A549 (cell line): ENCODE results near the gene S100B. TPM values are rescaled to one million over a fixed set of nuclear protein-coding genes. Genes with fewer than 3 reads are reported as not detected.

ENCODE experiments used
- ATAC-seq, 2 experiments: fragments of 200-7000 bp in 1 of 2; fragments of >200 bp in 1 of 2; cut with Nextera tagmentation in 1 of 2; cut with Tn5 transposase in 1 of 2; 3 replicates each; pipeline versions ENCODE4 v1.8.0 to v1.9.1; 2018 to 2020; ENCODE audit warnings: mild to moderate bottlenecking in 1 of 2, moderate library complexity in 1 of 2
- CTCF ChIA-PET: fragments of 300-600 bp; sonication (Branson Sonifier 250); formaldehyde crosslinking; extraction: SDS; loops from one replicate; lab custom pipeline; 2021; ENCODE audit warnings: antibody characterized with exemption, inconsistent platforms; lab: Yijun Ruan, JAX
- POLR2A ChIA-PET: fragments of 350-600 bp; formaldehyde crosslinking; extraction: SDS; loops from one replicate; lab custom pipeline; 2021; ENCODE audit warnings: antibody characterized with exemption, inconsistent platforms; lab: Yijun Ruan, JAX
- DNase-seq, 2 experiments: peaks; one replicate each; pipeline versions ENCODE4 v3.0.0 to v3.0.0-alpha.2; 2011 to 2016; ENCODE audit warnings: low read depth in 1 of 2, low spot score in 1 of 2
- FAIRE-seq: peaks from 2 replicates; lab custom pipeline; 2011; peaks lifted over from hg19 to GRCh38; lab: Jason Lieb, UNC
- H3K27ac ChIP-seq, 2 experiments: fragments of >200 bp; sonication (Bioruptor Twin); formaldehyde crosslinking; 3 replicates each; pipeline ENCODE4 v1.5.1; 2016 to 2017
- H3K4me1 ChIP-seq: fragments of >200 bp; sonication (Bioruptor Twin); formaldehyde crosslinking; 3 replicates; pipeline ENCODE4 v1.6.1; 2016
- H3K4me2 ChIP-seq: fragments of >200 bp; sonication (Bioruptor Twin); formaldehyde crosslinking; 3 replicates; pipeline ENCODE4 v1.6.1; 2016
- H3K4me3 ChIP-seq: fragments of >200 bp; sonication (Bioruptor Twin); formaldehyde crosslinking; 3 replicates; pipeline ENCODE4 v1.5.1; 2016
- H3K9me3 ChIP-seq: fragments of >200 bp; sonication (Bioruptor Twin); formaldehyde crosslinking; 3 replicates; pipeline ENCODE4 v1.6.1; 2016
- BHLHE40 ChIP-seq: IDR thresholded peaks from 2 replicates; pipeline ENCODE4 v1.6.1; 2012; ENCODE audit warnings: low read depth, low read length, inconsistent platforms
- CBX2 ChIP-seq: fragments of 200-600 bp; sonication (generic); IDR thresholded peaks from 2 replicates; pipeline ENCODE4 v1.6.1; 2016; ENCODE audit warnings: low read depth, mild to moderate bottlenecking, borderline replicate concordance
- EP300 ChIP-seq, 2 experiments: fragments of >200 bp; sonication (Bioruptor Twin); formaldehyde crosslinking; IDR thresholded peaks; 2 replicates in 1 of 2; 3 replicates in 1 of 2; pipeline ENCODE4 v1.6.1; 2016 to 2017
- FOSB ChIP-seq: fragments of 250-450 bp; sonication (Bioruptor Pico); IDR thresholded peaks from 2 replicates; pipeline ENCODE4 v1.5.0; 2020; ENCODE audit warnings: mild to moderate bottlenecking, moderate library complexity
- HDAC2 ChIP-seq: fragments of 200-600 bp; sonication (generic); IDR thresholded peaks from 2 replicates; pipeline ENCODE4 v1.6.1; 2016
- HOXB13 ChIP-seq: fragments of 250-450 bp; sonication (Bioruptor Pico); IDR thresholded peaks from 2 replicates; pipeline ENCODE4 v1.5.0; 2020; ENCODE audit warnings: low read depth, mild to moderate bottlenecking, moderate library complexity
- KDM5A ChIP-seq: fragments of 200-600 bp; sonication (generic); IDR thresholded peaks from 2 replicates; pipeline ENCODE4 v1.6.1; 2016; ENCODE audit warnings: antibody characterized with exemption, mild to moderate bottlenecking
- MAZ ChIP-seq: fragments of 150-350 bp; IDR thresholded peaks from 2 replicates; pipeline ENCODE4 v1.6.1; 2014; ENCODE audit warnings: antibody characterized with exemption, low read depth, low read length, borderline replicate concordance
- MYC ChIP-seq: IDR thresholded peaks from 2 replicates; pipeline ENCODE4 v1.6.1; 2012; ENCODE audit warnings: mild to moderate bottlenecking, inconsistent platforms, low read length, improper control_type of control experiment, borderline replicate concordance
- NFE2L2 ChIP-seq: fragments of 150-350 bp; conservative IDR thresholded peaks from 2 replicates; pipeline ENCODE4 v1.6.1; 2014; ENCODE audit warnings: low read length
- POLR2A ChIP-seq: IDR thresholded peaks from 2 replicates; pipeline ENCODE4 v1.6.1; 2012; ENCODE audit warnings: mild to moderate bottlenecking, low read length
- RNF2 ChIP-seq: fragments of 200-600 bp; sonication (generic); IDR thresholded peaks from 2 replicates; pipeline ENCODE4 v1.6.1; 2016; ENCODE audit warnings: low read depth, mild to moderate bottlenecking, antibody characterized with exemption, moderate library complexity, borderline replicate concordance
- SMC3 ChIP-seq: fragments of >200 bp; sonication (Bioruptor Twin); formaldehyde crosslinking; IDR thresholded peaks from 3 replicates; pipeline ENCODE4 v1.6.1; 2018; ENCODE audit warnings: inconsistent platforms
- ZFP36 ChIP-seq: fragments of 450-650 bp; IDR thresholded peaks from 2 replicates; pipeline ENCODE4 v1.6.1; 2014; ENCODE audit warnings: borderline replicate concordance; ENCODE audit not compliant: partially characterized antibody
- WGBS: methylation state at CpG from one replicate; pipeline ENCODE4 v1.1.6; 2017; ENCODE audit errors: missing lambda C conversion rate; 5-methylcytosine and 5-hydroxymethylcytosine counted together
- polyA plus RNA-seq, 4 experiments: library from polyadenylated mRNA; depleted of rRNA in 3 of 4; stranded (reverse); fragments of >200 nt; fragmentation: RNase III in 1 of 4; extraction: RNeasy Plus Mini Kit Qiagen cat#74134 plus additional on column Dnase treatment in 1 of 4; gene quantifications; 2 replicates in 3 of 4; 3 replicates in 1 of 4; pipeline ENCODE4 v1.2.3, GENCODE V29; 2011 to 2017
- TF ChIP-seq, protein P1 (sequence below): fragments of 250-450 bp; sonication (Bioruptor Pico); IDR thresholded peaks from 2 replicates; pipeline ENCODE4 v1.5.0; 2021; ENCODE audit warnings: mild to moderate bottlenecking, moderate library complexity, borderline replicate concordance
- TF ChIP-seq, protein P2 (sequence below): IDR thresholded peaks from 2 replicates; pipeline ENCODE4 v1.6.1; 2012
- TF ChIP-seq, protein P3 (sequence below): IDR thresholded peaks from 2 replicates; pipeline ENCODE4 v1.6.1; 2012; ENCODE audit warnings: low read depth, borderline replicate concordance
- TF ChIP-seq, protein P4 (sequence below): fragments of >200 bp; sonication (Bioruptor Twin); formaldehyde crosslinking; IDR thresholded peaks from 3 replicates; pipeline ENCODE4 v1.6.1; 2016
- TF ChIP-seq, protein P5 (sequence below): fragments of 200-600 bp; sonication (generic); IDR thresholded peaks from 2 replicates; pipeline ENCODE4 v1.6.1; 2016; ENCODE audit warnings: antibody characterized with exemption, mild to moderate bottlenecking, moderate library complexity
- TF ChIP-seq, protein P6 (sequence below): fragments of 150-350 bp; IDR thresholded peaks from 2 replicates; pipeline ENCODE4 v1.6.1; 2014; ENCODE audit warnings: low read depth, mild to moderate bottlenecking, low read length

Gene S100B
- polyA plus RNA-seq, 2 of the 4 experiments (the other 2 are of a cell fraction) = not detected

DNA sequence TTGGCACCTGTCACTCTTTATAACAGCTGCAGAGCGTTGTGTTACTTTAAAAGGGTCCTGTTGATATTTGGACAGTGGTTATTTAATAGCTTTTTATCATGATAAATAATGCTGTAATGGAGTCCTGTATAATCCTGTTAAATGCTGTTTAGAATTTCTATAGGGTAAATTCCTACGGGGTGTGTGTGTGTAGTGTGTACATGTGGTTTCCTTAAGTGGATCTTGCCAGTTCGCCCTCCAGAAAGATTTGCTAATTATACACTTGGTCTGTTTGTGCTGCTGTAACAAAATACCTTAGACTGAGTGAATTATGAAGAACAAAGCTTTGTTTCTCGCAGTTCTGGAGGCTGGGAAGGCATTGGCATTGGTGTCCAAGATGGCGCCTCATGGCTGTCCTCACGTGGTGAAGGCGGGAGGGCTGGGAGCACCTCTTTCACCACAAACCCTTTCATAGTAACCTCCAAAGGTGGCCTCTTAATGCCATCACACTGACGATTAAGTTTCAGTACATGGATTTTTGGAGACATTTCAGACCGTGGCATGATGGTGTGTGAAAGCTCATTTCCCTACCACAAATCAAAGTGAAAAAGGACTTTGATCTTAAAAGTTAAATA, 41.8 kb upstream of the S100B start (continued):
- TF ChIP-seq, protein P1, sequence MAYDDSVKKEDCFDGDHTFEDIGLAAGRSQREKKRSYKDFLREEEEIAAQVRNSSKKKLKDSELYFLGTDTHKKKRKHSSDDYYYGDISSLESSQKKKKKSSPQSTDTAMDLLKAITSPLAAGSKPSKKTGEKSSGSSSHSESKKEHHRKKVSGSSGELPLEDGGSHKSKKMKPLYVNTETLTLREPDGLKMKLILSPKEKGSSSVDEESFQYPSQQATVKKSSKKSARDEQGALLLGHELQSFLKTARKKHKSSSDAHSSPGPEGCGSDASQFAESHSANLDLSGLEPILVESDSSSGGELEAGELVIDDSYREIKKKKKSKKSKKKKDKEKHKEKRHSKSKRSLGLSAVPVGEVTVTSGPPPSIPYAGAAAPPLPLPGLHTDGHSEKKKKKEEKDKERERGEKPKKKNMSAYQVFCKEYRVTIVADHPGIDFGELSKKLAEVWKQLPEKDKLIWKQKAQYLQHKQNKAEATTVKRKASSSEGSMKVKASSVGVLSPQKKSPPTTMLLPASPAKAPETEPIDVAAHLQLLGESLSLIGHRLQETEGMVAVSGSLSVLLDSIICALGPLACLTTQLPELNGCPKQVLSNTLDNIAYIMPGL (CRISPR knock-in tag) = no peak
- TF ChIP-seq POLR2A = no peak

DNA sequence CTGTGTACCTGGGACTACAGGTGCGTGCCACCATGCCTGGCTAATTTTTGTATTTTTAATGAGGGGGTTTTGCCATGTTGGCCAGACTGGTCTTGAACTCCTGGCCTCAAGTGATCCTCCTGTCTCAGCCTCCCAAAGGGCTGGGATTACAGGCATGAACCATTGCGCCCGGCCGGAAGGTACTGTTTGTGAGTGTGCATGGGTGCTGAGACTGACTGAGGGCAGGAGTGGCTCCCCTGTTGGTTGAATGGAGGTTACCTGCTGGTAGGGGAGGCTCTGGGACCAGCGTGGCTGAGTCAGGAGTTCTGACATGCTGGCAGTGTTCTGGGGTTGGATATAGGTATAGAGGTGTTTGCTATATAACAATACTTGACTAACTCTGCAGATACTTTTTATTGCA, 41.0 kb upstream of the S100B start:
- TF ChIP-seq BHLHE40 = no peak
- TF ChIP-seq NFE2L2 = no peak
- TF ChIP-seq EP300 (IDR thresholded peaks at IDR 0.05) = no peak
- TF ChIP-seq FOSB (CRISPR knock-in tag) = no peak
- TF ChIP-seq, protein P2, sequence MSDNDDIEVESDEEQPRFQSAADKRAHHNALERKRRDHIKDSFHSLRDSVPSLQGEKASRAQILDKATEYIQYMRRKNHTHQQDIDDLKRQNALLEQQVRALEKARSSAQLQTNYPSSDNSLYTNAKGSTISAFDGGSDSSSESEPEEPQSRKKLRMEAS = no peak
- POLR2A ChIA-PET = no interaction called here

DNA sequence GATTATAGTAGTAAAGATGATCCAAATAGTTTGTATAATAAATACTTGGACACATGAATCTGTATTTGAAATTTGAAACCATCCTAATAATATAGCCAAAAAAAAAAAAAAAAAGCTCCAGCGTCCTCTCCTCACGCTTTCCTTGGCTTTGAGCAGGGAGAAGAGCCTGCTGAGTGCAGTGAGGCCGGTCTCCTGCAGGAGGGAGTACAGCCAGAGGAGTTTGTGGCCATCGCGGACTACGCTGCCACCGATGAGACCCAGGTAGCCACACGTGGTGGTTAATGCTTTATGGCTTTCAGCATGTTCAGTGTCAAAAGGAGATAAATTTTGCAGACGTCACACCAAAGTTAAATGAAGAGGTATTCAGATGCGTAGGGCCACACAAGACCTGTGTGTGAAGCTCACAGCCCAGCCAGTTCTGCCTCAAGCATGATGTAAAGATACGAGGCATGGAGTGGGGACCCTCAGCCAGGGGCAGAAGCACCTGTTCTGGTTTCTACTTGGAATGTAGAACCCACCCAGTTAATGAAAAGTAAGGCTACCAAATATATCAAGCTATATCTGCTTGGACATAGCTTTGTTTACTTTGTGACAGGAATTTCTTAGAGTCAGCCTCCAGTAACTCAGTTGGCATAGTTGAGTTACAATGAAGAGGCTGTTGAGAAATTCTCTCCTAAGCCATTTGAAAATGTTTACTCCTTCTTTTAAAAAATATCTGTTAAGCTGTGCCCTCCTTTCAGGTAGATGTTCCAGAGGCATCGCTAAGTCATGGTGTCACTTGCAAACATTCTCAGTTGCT, 38.7 kb upstream of the S100B start:
- DNase-seq (no peak), ATAC-seq (no peak), FAIRE-seq (no peak)
- WGBS = 96% methylated on average over 12 of the region's 12 CpGs
- H3K4me2 ChIP-seq = no peak overlapping the region
- peaks cover 10% of the 10 kb centered on the region; the same call in 2 of the 3 replicates for H3K4me1 ChIP-seq
- CTCF ChIA-PET = interaction anchor here (0.6 to 0.8 kb wide), 2 partner anchors 8 to 166 kb away, joined by 3 read pairs; partner anchors contain the start of gene PRMT2
- H3K4me3 ChIP-seq = no peak overlapping the region
- no peak overlapping the region for H3K27ac ChIP-seq
- POLR2A ChIA-PET = interaction anchor here (1.6 kb wide), 1 partner anchor 8 kb away, joined by 6 read pairs; the partner anchor contains the start of gene PRMT2
- TF ChIP-seq SMC3 (no peak), RNF2 (no peak)
- TF ChIP-seq, protein P3, sequence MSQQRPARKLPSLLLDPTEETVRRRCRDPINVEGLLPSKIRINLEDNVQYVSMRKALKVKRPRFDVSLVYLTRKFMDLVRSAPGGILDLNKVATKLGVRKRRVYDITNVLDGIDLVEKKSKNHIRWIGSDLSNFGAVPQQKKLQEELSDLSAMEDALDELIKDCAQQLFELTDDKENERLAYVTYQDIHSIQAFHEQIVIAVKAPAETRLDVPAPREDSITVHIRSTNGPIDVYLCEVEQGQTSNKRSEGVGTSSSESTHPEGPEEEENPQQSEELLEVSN = no peak
- no peaks in the 10 kb centered on the region for H3K9me3 ChIP-seq

More for the DNA sequence above, 41.0 kb upstream of the S100B start:
- 100% methylated on average over 2 of the region's 5 CpGs for WGBS
- DNase-seq (no peak), ATAC-seq (no peak), FAIRE-seq (no peak)
- Histone ChIP-seq H3K4me1 (no peaks in the 10 kb centered on the region), H3K9me3 (no peaks in the 10 kb centered on the region), H3K4me2 (no peak overlapping the region), H3K27ac (no peak overlapping the region), H3K4me3 (no peak overlapping the region)
- CTCF ChIA-PET = no interaction called here

DNA sequence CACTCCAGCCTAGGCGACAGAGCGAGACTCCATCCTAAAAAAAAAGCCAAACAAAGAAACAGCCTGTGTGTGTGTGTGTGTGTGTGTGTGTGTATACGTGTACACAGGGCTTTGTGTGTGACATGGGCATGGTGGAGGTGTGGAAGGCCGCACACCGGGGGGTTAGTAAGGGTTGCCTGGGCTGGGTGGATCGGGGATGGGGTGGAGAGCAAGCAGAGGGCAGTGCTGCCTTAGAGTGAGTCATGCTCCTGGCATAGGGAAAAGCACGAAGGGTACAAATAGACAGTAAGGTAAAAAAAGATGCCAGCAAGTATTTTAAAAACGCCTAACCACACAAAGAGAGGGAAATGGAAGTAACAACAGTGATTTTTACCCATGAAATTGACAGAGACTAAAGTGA, 36.8 kb upstream of the S100B start:
- no peaks in the 10 kb centered on the region for H3K9me3 ChIP-seq
- DNase-seq (no peak), FAIRE-seq (no peak), ATAC-seq (no peak)
- no peak overlapping the region for H3K4me2 ChIP-seq
- H3K4me3 ChIP-seq = no peak overlapping the region
- POLR2A ChIA-PET = no interaction called here
- H3K4me1 ChIP-seq = peaks cover 26% of the 10 kb centered on the region; the same call in 2 of the 3 replicates
- WGBS = 73% methylated on average over 8 of the region's 8 CpGs
- CTCF ChIA-PET = no interaction called here
- H3K27ac ChIP-seq = no peak overlapping the region
- TF ChIP-seq EP300 (IDR thresholded peaks at IDR 0.05) (no peak), SMC3 (no peak), MAZ (no peak), MYC (no peak), FOSB (CRISPR knock-in tag) (no peak), HOXB13 (CRISPR knock-in tag) (no peak), CBX2 (no peak), HDAC2 (no peak), KDM5A (no peak), ZFP36 (no peak)
- TF ChIP-seq, protein P4, sequence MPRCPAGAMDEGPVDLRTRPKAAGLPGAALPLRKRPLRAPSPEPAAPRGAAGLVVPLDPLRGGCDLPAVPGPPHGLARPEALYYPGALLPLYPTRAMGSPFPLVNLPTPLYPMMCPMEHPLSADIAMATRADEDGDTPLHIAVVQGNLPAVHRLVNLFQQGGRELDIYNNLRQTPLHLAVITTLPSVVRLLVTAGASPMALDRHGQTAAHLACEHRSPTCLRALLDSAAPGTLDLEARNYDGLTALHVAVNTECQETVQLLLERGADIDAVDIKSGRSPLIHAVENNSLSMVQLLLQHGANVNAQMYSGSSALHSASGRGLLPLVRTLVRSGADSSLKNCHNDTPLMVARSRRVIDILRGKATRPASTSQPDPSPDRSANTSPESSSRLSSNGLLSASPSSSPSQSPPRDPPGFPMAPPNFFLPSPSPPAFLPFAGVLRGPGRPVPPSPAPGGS = no peak
- TF ChIP-seq, protein P5, sequence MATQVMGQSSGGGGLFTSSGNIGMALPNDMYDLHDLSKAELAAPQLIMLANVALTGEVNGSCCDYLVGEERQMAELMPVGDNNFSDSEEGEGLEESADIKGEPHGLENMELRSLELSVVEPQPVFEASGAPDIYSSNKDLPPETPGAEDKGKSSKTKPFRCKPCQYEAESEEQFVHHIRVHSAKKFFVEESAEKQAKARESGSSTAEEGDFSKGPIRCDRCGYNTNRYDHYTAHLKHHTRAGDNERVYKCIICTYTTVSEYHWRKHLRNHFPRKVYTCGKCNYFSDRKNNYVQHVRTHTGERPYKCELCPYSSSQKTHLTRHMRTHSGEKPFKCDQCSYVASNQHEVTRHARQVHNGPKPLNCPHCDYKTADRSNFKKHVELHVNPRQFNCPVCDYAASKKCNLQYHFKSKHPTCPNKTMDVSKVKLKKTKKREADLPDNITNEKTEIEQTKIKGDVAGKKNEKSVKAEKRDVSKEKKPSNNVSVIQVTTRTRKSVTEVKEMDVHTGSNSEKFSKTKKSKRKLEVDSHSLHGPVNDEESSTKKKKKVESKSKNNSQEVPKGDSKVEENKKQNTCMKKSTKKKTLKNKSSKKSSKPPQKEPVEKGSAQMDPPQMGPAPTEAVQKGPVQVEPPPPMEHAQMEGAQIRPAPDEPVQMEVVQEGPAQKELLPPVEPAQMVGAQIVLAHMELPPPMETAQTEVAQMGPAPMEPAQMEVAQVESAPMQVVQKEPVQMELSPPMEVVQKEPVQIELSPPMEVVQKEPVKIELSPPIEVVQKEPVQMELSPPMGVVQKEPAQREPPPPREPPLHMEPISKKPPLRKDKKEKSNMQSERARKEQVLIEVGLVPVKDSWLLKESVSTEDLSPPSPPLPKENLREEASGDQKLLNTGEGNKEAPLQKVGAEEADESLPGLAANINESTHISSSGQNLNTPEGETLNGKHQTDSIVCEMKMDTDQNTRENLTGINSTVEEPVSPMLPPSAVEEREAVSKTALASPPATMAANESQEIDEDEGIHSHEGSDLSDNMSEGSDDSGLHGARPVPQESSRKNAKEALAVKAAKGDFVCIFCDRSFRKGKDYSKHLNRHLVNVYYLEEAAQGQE = no peak
- TF ChIP-seq, protein P6, sequence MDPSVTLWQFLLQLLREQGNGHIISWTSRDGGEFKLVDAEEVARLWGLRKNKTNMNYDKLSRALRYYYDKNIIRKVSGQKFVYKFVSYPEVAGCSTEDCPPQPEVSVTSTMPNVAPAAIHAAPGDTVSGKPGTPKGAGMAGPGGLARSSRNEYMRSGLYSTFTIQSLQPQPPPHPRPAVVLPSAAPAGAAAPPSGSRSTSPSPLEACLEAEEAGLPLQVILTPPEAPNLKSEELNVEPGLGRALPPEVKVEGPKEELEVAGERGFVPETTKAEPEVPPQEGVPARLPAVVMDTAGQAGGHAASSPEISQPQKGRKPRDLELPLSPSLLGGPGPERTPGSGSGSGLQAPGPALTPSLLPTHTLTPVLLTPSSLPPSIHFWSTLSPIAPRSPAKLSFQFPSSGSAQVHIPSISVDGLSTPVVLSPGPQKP = no peak
